T-helper 2 cell treated with Interferon-gamma antibody and Interleukin-4, amounts not matched to agents 5 μg/mL and 100 μg/mL, for 36 hours (primary cell): ENCODE measurements around the gene ARL2.
"Not testable (repeated sequence)": the region's sequence is repeated elsewhere in the genome, so short reads cannot be mapped to it uniquely, and the experiment has no call there.

ENCODE experiments used
- DNase-seq: peaks from one replicate; pipeline ENCODE4 v3.0.0; 2021; ENCODE audit warnings: low spot score
- H3K27ac Mint-ChIP-seq: one replicate; pipeline ENCODE4 v1.8.0; 2021; ENCODE audit warnings: mild to moderate bottlenecking, mixed read lengths
- H3K27me3 Mint-ChIP-seq: one replicate; pipeline ENCODE4 v1.8.0; 2021; ENCODE audit warnings: low read depth, mixed read lengths
- H3K36me3 Mint-ChIP-seq: one replicate; pipeline ENCODE4 v1.8.0; 2021; ENCODE audit warnings: low read depth, mixed read lengths
- H3K4me1 Mint-ChIP-seq: one replicate; pipeline ENCODE4 v1.8.0; 2021; ENCODE audit warnings: low read depth, mixed read lengths
- H3K4me3 Mint-ChIP-seq: one replicate; pipeline ENCODE4 v1.8.0; 2022; ENCODE audit warnings: mild to moderate bottlenecking, moderate library complexity, mixed read lengths
- H3K9me3 Mint-ChIP-seq: one replicate; pipeline ENCODE4 v1.8.0; 2021; ENCODE audit warnings: mixed read lengths

The ARL2 gene

DNA sequence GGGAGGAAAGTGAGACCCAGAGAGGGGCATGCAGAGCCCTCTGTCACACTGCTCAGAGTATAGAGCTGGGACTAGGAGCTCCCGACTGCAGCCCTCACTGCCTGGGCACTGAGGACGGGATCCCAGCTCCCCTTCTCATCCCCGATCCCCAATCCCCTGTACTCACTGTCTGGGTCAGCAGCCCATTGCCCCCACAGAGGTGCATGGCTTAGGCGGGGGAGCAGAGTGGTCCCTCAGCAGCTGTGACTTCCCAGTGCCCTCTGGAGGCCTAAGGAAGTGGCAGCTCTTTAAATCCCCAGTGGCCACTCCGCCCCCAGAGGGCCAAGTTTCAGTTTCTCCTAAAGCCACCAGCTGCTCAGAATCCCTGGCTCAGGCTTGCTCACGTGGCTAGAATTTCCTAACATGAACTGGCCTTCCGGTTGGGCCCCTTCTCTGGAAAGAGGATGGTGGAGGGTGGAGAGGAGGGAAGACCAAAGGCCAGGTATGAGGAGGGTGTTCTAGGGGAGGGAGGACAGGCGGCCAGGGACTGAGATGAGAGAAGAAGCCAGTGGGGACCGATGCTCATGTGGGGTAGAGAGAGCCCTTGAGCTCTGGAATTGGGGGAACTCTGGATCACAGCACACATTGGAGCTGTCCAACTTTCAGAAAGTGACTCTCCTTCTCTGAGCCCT, 17.1 kb upstream of the ARL2 start, which contains the start of gene BATF2:
Gene BATF2 (minus strand): TSS at position 262 of the 671 bp plus-strand sequence. CDS start 57 bp downstream, at position 205.
- no peaks in the 10 kb centered on the region for H3K27me3 Mint-ChIP-seq
- no peaks in the 10 kb centered on the region for H3K9me3 Mint-ChIP-seq
- H3K4me1 Mint-ChIP-seq, result peaks cover 20% of the 10 kb centered on the region
- no peak within 1 kb of the TSS for H3K4me3 Mint-ChIP-seq
- peak within 1 kb of the TSS; percentile 31 for H3K27ac Mint-ChIP-seq
- DNase-seq, result no peak
- no peaks in the 10 kb centered on the region for H3K36me3 Mint-ChIP-seq

DNA sequence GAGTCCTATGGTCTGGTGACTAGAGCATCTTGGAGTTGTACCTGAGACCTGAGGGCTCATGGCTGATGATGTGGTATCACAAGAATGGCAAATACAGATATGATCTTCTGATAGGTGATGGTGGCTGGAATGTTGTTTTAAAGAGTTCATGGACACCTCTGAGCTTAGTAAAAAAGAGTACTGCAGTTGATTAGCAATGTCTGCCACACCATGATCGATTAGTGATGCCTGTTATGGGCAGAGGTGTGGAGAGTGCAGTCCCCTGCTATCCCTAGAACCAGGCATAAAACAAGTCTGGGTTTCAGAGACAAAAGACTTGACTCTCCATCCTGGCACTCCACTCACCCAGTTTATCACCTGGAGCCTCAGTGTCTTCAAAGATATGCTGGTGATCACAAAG, 15.8 kb upstream of the ARL2 start:
- Mint-ChIP-seq H3K9me3 (no peaks in the 10 kb centered on the region), H3K4me1 (peaks cover 20% of the 10 kb centered on the region), H3K36me3 (no peaks in the 10 kb centered on the region), H3K27ac (peak overlapping the region; percentile 58), H3K27me3 (no peaks in the 10 kb centered on the region), H3K4me3 (peak overlapping the region; percentile 71)
- DNase-seq, result no peak

DNA sequence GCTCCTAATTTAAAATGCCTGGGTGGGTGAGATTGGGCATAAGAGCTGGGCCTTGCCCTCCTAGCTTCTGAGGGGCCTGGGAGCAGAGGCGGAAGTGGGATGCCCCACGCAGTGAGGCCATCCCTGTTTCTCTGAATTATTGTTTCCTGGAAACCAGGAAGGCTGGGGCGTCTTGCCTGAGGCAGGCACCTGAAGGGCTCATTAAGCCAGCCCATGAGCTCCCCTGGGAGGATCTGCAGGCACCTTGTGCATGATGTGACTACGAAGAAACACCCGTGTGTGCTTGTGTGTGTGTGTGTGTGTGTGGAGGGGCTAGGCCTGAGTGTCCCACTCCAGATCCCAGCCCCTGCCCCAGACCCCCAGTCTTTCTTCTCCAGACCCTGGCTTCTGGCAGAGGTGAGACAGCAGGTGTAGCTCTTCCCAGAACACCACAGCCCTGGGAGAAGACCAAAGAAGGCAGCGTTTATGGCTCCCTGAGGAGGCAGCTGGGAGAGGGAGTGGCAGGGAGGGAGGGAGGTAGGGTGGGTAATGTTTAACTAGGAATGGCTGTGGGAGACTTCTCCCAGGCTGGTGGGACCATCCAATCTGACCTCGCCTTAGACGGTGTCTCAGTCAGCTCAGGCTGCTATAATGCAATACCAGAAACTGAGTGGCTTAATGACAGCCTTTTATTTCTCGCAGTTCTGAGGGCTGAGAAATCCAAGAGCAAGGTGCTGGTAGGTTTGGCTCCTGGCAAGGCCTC, 15.1 kb upstream of the ARL2 start:
- H3K27me3 Mint-ChIP-seq, result no peaks in the 10 kb centered on the region
- DNase-seq, result no peak
- H3K27ac Mint-ChIP-seq, result peak overlapping the region; percentile 58
- peak overlapping the region; percentile 71 for H3K4me3 Mint-ChIP-seq
- no peaks in the 10 kb centered on the region for H3K36me3 Mint-ChIP-seq
- H3K4me1 Mint-ChIP-seq, result peaks cover 20% of the 10 kb centered on the region
- no peaks in the 10 kb centered on the region for H3K9me3 Mint-ChIP-seq

DNA sequence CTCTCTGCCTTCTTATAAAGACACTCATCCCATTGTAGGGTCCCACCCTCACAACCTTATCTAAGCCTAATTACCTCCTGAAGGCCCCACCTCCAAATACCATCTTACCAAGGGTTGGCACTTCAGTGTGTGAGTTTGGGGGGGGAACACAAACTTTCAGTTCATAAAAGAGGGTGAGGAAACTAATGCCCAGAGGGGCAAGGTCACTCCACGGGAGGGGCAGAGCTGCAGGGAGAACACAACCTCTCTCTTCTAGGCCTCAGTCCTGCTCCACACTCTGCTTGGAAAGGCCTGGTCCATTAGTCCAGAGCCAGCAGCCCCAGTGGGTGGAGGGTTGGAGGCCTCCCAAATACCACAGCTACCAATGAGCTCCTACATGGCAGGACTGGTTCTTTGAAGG, 14.5 kb upstream of the ARL2 start:
- no peak for DNase-seq
- no peaks in the 10 kb centered on the region for H3K27me3 Mint-ChIP-seq
- H3K9me3 Mint-ChIP-seq, result no peaks in the 10 kb centered on the region
- no peak overlapping the region for H3K27ac Mint-ChIP-seq
- H3K4me3 Mint-ChIP-seq, result no peak overlapping the region
- H3K36me3 Mint-ChIP-seq, result no peaks in the 10 kb centered on the region
- H3K4me1 Mint-ChIP-seq, result peaks cover 20% of the 10 kb centered on the region

DNA sequence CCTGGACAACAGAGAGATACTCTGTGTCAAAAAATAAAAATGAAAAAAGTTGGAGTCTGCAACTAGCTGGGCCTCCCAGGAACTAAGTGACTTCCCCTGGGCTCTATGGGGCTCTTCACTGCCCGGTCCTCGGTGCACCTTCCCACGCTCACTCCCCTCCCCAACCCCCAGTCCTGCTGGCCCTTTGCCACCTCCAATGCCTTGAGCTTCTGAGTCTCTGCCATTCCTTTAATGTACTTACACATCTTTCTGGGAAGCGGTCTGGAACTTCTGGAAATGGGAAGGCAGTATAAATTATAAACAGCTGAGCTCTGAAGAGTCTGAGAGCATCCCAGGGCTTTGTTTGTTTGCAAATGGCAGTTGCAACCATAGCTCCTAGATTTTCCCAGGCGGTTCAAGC, 11.3 kb upstream of the ARL2 start:
- no peaks in the 10 kb centered on the region for H3K27me3 Mint-ChIP-seq
- H3K4me3 Mint-ChIP-seq, result no peak overlapping the region
- no peak overlapping the region for H3K27ac Mint-ChIP-seq
- H3K36me3 Mint-ChIP-seq, result no peaks in the 10 kb centered on the region
- H3K9me3 Mint-ChIP-seq, result no peaks in the 10 kb centered on the region
- no peak for DNase-seq
- peaks cover 10% of the 10 kb centered on the region for H3K4me1 Mint-ChIP-seq

DNA sequence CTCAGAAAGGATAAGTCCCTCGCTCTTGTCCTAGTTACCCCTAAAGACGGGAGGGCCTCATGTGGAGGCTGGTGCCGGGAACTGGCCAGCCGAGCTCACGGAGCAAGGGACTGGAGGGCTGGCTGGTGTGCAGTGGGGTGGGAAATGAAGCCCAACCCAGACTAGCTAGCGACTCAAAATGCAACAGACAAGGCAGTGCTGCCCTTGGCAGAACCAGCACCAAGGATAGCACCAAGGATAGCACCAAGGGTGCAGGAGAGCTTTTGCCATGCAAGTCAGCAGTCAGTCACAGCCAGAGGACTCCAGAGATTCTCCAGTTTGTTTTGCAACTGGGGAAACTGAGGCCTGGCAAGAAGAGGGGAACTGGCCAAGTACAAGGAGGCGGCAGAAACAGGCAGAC, 10.7 kb upstream of the ARL2 start:
- H3K36me3 Mint-ChIP-seq, result no peaks in the 10 kb centered on the region
- no peak overlapping the region for H3K27ac Mint-ChIP-seq
- DNase-seq, result no peak
- H3K27me3 Mint-ChIP-seq, result no peaks in the 10 kb centered on the region
- H3K4me3 Mint-ChIP-seq, result no peak overlapping the region
- no peaks in the 10 kb centered on the region for H3K9me3 Mint-ChIP-seq
- H3K4me1 Mint-ChIP-seq, result peaks cover 7% of the 10 kb centered on the region

DNA sequence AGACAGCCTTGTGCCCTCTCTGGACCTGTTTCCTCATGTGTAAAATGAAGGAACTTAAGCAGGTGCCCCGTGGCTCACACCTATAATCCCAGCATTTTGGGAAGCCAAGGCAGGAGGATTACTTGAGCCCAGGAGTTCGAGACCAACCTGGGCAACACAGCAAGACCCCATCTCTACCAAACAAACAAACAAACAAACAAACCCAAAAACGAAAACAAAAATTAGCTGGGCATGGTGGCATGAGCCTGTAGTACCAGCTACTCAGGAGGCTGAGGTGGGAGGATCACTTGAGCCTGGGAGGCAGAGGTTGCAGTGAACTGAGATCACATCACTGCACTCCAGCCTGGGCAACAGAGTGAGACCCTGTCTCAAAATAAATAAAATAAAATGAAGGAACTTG, 10.0 kb upstream of the ARL2 start:
- not testable (repeated sequence) for H3K36me3 Mint-ChIP-seq, H3K4me1 Mint-ChIP-seq, H3K4me3 Mint-ChIP-seq, H3K27ac Mint-ChIP-seq, H3K9me3 Mint-ChIP-seq, H3K27me3 Mint-ChIP-seq, DNase-seq

DNA sequence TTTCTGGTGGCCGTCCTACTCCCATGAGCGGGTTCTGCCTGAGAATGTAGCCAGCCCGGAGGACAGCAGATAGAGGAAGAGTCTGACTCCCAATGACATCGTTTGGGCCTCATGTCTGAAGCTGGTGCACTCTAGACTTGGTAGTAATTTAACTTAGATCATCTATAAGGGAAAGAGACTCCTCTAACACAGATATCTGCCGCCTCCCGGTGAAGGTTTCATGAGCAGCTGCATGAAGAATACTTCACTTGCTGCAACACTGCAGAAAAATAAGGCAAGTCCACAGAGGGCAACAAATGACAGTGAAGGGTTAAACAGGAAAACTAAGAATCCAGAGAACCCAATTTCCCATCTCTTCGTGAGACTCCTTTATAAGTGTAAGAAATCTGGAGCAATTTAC, 5.9 kb upstream of the ARL2 start:
- Mint-ChIP-seq H3K4me1 (peaks cover 3% of the 10 kb centered on the region), H3K27me3 (no peaks in the 10 kb centered on the region), H3K4me3 (no peak overlapping the region), H3K36me3 (no peaks in the 10 kb centered on the region), H3K9me3 (no peaks in the 10 kb centered on the region), H3K27ac (no peak overlapping the region)
- no peak for DNase-seq

DNA sequence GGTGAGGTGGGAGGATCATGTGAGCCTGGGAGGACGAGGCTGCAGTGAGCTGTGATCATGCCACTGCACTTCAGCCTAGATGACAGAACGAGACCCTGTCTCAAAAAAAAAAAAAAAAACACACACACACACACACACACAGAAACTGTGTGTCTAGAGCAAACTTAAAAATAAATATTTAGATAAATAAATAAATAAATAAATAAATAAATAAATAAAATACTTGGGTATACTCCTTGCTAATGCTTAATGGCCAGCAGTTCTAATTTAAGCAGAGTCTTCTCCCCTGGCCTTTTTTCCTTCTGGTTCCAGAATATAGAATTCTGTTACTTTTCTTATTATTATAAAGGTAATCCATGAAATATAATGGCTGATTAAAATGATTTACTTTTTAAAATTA, 5.1 kb upstream of the ARL2 start:
- Mint-ChIP-seq H3K9me3 (no peaks in the 10 kb centered on the region), H3K27ac (no peak overlapping the region), H3K4me3 (no peak overlapping the region), H3K36me3 (no peaks in the 10 kb centered on the region), H3K27me3 (no peaks in the 10 kb centered on the region), H3K4me1 (peaks cover 7% of the 10 kb centered on the region)
- DNase-seq, result no peak

DNA sequence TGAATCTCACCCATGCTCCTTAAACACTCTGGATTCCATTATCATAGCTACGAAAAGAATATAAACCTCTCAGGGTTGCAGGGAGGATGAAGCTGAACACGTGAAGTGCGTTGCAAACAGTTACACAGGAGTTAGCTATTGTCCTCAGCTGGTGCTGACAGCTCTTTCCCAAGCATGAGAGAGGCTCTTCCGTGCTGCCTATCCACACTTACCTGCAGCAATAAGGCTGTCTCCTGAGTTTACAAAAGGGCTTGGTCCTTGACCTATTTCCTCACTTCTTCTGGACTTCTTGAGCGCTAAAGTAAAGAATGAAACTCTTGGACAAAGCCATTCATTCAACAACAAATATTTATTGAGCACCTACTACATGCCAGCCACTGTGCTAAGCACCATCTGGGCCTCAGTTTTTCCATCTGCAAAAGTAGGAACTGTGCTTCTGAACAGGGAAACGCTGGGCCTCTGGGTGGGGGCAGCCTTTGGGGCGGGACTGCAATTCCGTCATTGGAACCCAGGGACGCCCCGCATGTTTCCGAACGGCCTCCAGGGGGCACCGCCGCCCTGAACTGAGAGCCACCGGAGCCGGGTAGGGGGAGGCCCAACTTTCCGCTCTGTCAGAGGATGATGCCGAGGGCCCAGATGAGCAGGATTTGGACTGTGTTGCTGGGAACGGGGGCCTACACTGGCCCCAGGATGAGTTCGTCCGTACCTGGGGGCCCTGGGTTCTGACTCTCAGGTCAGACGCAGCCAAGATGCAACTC, 651 bp upstream of the ARL2 start:
- Mint-ChIP-seq H3K36me3 (peaks cover 21% of the 10 kb centered on the region), H3K4me3 (peak overlapping the region; percentile 93), H3K27me3 (no peaks in the 10 kb centered on the region), H3K9me3 (no peaks in the 10 kb centered on the region), H3K4me1 (peaks cover 25% of the 10 kb centered on the region), H3K27ac (peak overlapping the region; percentile 99)
- peak; percentile 90 for DNase-seq

DNA sequence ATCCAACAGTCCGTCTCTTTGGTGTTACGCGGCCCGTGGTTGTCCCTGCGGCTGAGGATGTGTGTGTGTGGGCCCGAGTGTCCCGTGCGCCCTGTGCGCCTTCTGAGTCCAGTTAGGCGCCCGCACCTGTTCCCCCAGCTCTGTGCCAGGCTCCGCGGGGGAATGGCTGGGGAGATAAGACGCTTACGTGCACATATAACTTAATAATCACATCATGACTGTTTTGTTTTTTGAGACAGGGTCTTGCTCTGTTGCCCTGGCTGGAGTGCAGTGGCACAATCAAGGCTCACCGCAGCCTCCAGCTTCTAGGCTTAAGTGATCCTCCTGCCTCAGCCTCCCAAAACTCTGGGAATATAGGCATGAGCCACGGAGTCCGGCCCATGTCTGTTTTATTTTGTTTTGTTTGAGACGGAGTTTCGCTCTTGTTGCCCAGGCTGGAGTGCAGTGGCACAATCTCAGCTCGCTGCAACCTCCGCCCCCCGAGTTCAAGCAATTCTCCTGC, 817 bp downstream of the ARL2 start:
- Mint-ChIP-seq H3K27me3 (no peaks in the 10 kb centered on the region), H3K36me3 (peaks cover 27% of the 10 kb centered on the region), H3K9me3 (no peaks in the 10 kb centered on the region), H3K4me1 (peaks cover 25% of the 10 kb centered on the region), H3K4me3 (peak overlapping the region; percentile 91), H3K27ac (peak overlapping the region; percentile 94)
- DNase-seq, result no peak

DNA sequence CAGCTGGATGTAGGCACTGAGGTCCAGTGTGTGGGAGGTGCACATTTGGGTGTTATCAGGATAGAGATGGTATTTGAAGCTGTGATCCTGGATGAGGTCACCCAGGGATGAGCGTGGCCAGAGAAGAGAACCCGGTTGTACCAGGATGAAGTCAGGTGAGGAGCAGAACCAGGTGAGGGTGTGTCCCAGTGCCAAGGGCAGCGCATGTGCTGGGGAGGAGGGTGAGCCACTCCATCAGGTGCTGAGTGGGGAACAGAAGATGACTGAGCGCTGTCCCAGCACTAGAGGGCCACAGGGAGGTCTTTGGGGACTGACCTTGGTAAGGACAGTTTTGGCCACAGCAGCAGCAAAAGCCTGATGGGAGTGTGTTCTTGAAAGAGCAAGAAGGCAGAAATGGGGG, 2.7 kb downstream of the ARL2 start:
- peaks cover 25% of the 10 kb centered on the region for H3K4me1 Mint-ChIP-seq
- no peaks in the 10 kb centered on the region for H3K27me3 Mint-ChIP-seq
- H3K27ac Mint-ChIP-seq, result peak overlapping the region; percentile 32
- peaks cover 31% of the 10 kb centered on the region for H3K36me3 Mint-ChIP-seq
- DNase-seq, result no peak
- H3K9me3 Mint-ChIP-seq, result no peaks in the 10 kb centered on the region
- H3K4me3 Mint-ChIP-seq, result no peak overlapping the region

DNA sequence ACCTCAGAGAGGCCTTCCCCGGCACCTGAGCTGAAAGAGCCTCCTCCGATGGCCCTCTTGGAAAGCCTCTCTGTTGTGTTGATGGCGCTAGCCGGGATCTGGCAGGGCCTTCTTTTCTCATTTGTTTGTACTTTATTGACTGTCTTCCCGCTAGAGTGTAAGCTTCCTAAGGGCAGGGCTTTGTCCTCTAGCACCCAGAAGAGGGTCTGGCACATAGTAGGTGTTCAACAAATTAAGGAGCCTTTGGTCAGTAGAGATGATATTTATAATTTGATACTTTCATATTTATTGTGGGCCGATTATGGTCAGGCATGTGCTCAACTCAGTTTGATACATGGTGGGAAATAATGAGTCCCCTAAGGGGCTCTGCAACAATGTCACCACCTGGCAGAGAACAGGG, 4.0 kb downstream of the ARL2 start:
- H3K27ac Mint-ChIP-seq, result no peak overlapping the region
- peaks cover 36% of the 10 kb centered on the region for H3K36me3 Mint-ChIP-seq
- H3K4me1 Mint-ChIP-seq, result peaks cover 23% of the 10 kb centered on the region
- no peaks in the 10 kb centered on the region for H3K9me3 Mint-ChIP-seq
- H3K27me3 Mint-ChIP-seq, result no peaks in the 10 kb centered on the region
- DNase-seq, result no peak
- no peak overlapping the region for H3K4me3 Mint-ChIP-seq

DNA sequence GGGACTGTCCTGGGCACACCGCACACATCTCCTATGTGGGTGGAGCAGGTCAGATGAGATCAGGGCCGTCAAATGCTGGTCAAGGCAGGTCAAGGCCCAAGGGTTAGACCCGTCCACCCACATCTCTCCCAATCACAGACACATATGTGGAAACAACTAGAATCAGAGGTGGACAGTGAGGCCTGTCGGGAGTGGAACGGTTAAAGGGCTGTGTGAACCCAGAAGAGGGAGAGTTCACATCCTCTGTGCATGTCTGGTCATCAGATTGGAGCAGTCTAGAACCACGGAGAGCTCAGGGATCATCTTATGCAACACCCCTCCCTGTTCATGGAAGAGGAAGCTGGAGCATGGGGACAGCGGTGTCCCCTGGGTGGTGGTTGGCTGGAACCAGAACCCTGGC, 5.9 kb downstream of the ARL2 start:
- Mint-ChIP-seq H3K4me3 (no peak overlapping the region), H3K27me3 (no peaks in the 10 kb centered on the region), H3K4me1 (peaks cover 15% of the 10 kb centered on the region), H3K9me3 (no peaks in the 10 kb centered on the region), H3K36me3 (peaks cover 36% of the 10 kb centered on the region), H3K27ac (peak overlapping the region; percentile 26)
- no peak for DNase-seq
